GM12878 (cell line): Measurements from ENCODE around the gene SNN. TPM values are rescaled to one million over a fixed set of nuclear protein-coding genes. Genes with fewer than 3 reads are reported as not detected.

Experiments
- ATAC-seq: fragments of 200-7000 bp; cut with Tn5 transposase; 3 replicates; pipeline ENCODE4 v1.9.1; 2020; ENCODE audit warnings: mild to moderate bottlenecking, moderate library complexity
- BruUV-seq: library from RNA; stranded (reverse); fragments of 400-500 nt; replicated peaks from 2 replicates; lab custom pipeline; 2021; lab: Mats Ljungman, UMichigan
- CTCF ChIA-PET: fragments of 300-600 bp; sonication (Branson Sonifier 250); formaldehyde crosslinking; extraction: SDS; loops from one replicate; lab custom pipeline; 2021; ENCODE audit warnings: inconsistent platforms; lab: Yijun Ruan, JAX
- POLR2A ChIA-PET: fragments of 350-600 bp; formaldehyde crosslinking; extraction: SDS; loops from one replicate; lab custom pipeline; 2021; ENCODE audit warnings: inconsistent platforms; lab: Charles Lee
- RAD21 ChIA-PET: fragments of 300-600 bp; sonication (Branson Sonifier 250); formaldehyde crosslinking; loops from one replicate; lab custom pipeline; 2023; ENCODE audit warnings: antibody characterized with exemption; ENCODE audit not compliant: unreplicated experiment; lab: Charles Lee
- SMC1A ChIA-PET: fragments of 300-600 bp; sonication (Branson Sonifier 250); formaldehyde crosslinking; loops from one replicate; lab custom pipeline; 2023; ENCODE audit not compliant: unreplicated experiment, uncharacterized antibody; lab: Charles Lee
- DNase-seq: peaks from one replicate; pipeline ENCODE4 v3.0.0-alpha.2; 2011; ENCODE audit warnings: low read depth, low spot score
- FAIRE-seq: peaks from 3 replicates; lab custom pipeline; 2011; peaks lifted over from hg19 to GRCh38; lab: Jason Lieb, UNC
- H2AFZ ChIP-seq: 2 replicates; pipeline ENCODE4 v1.6.0; 2011; ENCODE audit warnings: low read depth, low read length, control low read depth; ENCODE audit not compliant: control insufficient read depth
- H3K27ac ChIP-seq: 2 replicates; pipeline ENCODE4 v1.5.1; 2011; ENCODE audit warnings: control low read depth; ENCODE audit not compliant: control insufficient read depth, insufficient read depth
- H3K27me3 ChIP-seq, 2 experiments: replicated peaks in 1 of 2; 2 replicates each; pipeline versions ENCODE4 v1.6.0 to v1.6.1; 2011; ENCODE audit warnings: low read length in 1 of 2; ENCODE audit not compliant: control insufficient read depth in 2 of 2, insufficient read depth in 2 of 2
- H3K36me3 ChIP-seq, 2 experiments: 2 replicates each; pipeline ENCODE4 v1.5.1; 2011; ENCODE audit warnings: low read length in 1 of 2; ENCODE audit not compliant: control insufficient read depth in 2 of 2, insufficient read depth in 2 of 2
- H3K4me1 ChIP-seq: 2 replicates; pipeline ENCODE4 v1.6.1; 2011; ENCODE audit warnings: mild to moderate bottlenecking, low read length, moderate library complexity, mixed read lengths; ENCODE audit not compliant: control insufficient read depth, insufficient read depth
- H3K4me2 ChIP-seq: 2 replicates; pipeline ENCODE4 v1.6.0; 2011; ENCODE audit warnings: control low read depth; ENCODE audit not compliant: control insufficient read depth, insufficient read depth
- H3K4me3 ChIP-seq: fragments of 200-600 bp; sonication (generic); 2 replicates; pipeline ENCODE4 v1.5.1; 2016
- H3K79me2 ChIP-seq: 2 replicates; pipeline ENCODE4 v1.6.0; 2011; ENCODE audit warnings: low read length; ENCODE audit not compliant: control insufficient read depth, insufficient read depth
- H3K9ac ChIP-seq: 2 replicates; pipeline ENCODE4 v1.8.0; 2011; ENCODE audit warnings: low read length, control low read depth, mixed read lengths; ENCODE audit not compliant: control insufficient read depth, insufficient read depth
- H3K9me3 ChIP-seq: replicated peaks from 3 replicates; pipeline ENCODE4 v1.5.1; 2011; ENCODE audit warnings: mild to moderate bottlenecking, low read length; ENCODE audit not compliant: control insufficient read depth, insufficient read depth
- H4K20me1 ChIP-seq: 2 replicates; pipeline ENCODE4 v1.6.0; 2011; ENCODE audit not compliant: control insufficient read depth, insufficient read depth
- BACH1 ChIP-seq: fragments of 450-650 bp; IDR thresholded peaks from 2 replicates; pipeline ENCODE4 v1.6.1; 2017; ENCODE audit warnings: mild to moderate bottlenecking, borderline replicate concordance
- BHLHE40 ChIP-seq, 2 experiments: fragments of 450-650 bp in 1 of 2; IDR thresholded peaks; 2 replicates each; pipeline ENCODE4 v1.6.1; 2011 to 2017; ENCODE audit warnings: low read depth in 2 of 2, borderline replicate concordance in 1 of 2, improper control_type of control experiment in 1 of 2, low read length in 1 of 2, mild to moderate bottlenecking in 1 of 2
- CTCF ChIP-seq, 3 experiments: IDR thresholded peaks in 2 of 3; conservative IDR thresholded peaks in 1 of 3; 2 replicates each; pipeline ENCODE4 v1.5.1; 2011; ENCODE audit warnings: low read depth in 3 of 3, low read length in 3 of 3, mild to moderate bottlenecking in 3 of 3, control low read depth in 2 of 3, moderate library complexity in 2 of 3, inconsistent platforms in 1 of 3, mixed read lengths in 1 of 3; ENCODE audit not compliant: control insufficient read depth in 2 of 3, insufficient read depth in 1 of 3; ENCODE audit errors: extremely low read depth in 1 of 3
- E2F8 ChIP-seq: fragments of 450-650 bp; IDR thresholded peaks from 2 replicates; pipeline ENCODE4 v1.6.1; 2018; ENCODE audit warnings: mild to moderate bottlenecking, low read depth, moderate library complexity; ENCODE audit not compliant: partially characterized antibody
- EGR1 ChIP-seq, 2 experiments: IDR thresholded peaks; 1 replicate in 1 of 2; 2 replicates in 1 of 2; pipeline ENCODE4 v1.6.1; 2011 to 2012; ENCODE audit warnings: low read depth in 2 of 2, low read length in 2 of 2, borderline replicate concordance in 1 of 2, mild to moderate bottlenecking in 1 of 2, moderate library complexity in 1 of 2
- EZH2 ChIP-seq: IDR thresholded peaks from 2 replicates; pipeline ENCODE4 v1.6.1; 2012; ENCODE audit warnings: low read depth, mild to moderate bottlenecking, control low read depth, inconsistent platforms, low read length, borderline replicate concordance; ENCODE audit not compliant: control insufficient read depth
- IKZF1 ChIP-seq: fragments of 450-650 bp; conservative IDR thresholded peaks from 2 replicates; pipeline ENCODE4 v1.6.1; 2017; ENCODE audit warnings: antibody characterized with exemption, mild to moderate bottlenecking
- IRF5 ChIP-seq: fragments of 450-650 bp; IDR thresholded peaks from 2 replicates; pipeline ENCODE4 v1.6.1; 2017; ENCODE audit warnings: borderline replicate concordance
- JUND ChIP-seq: IDR thresholded peaks from 2 replicates; pipeline ENCODE4 v1.6.1; 2012; ENCODE audit warnings: low read depth, mild to moderate bottlenecking, low read length, improper control_type of control experiment, moderate library complexity
- PAX5 ChIP-seq: IDR thresholded peaks from 2 replicates; pipeline ENCODE4 v1.6.1; 2011; ENCODE audit warnings: low read depth, low read length, borderline replicate concordance
- PML ChIP-seq: IDR thresholded peaks from 2 replicates; pipeline ENCODE4 v1.6.1; 2012; ENCODE audit warnings: low read length, inconsistent platforms
- RAD51 ChIP-seq: fragments of 450-650 bp; IDR thresholded peaks from 2 replicates; pipeline ENCODE4 v1.6.1; 2016; ENCODE audit warnings: moderate library complexity, mild to moderate bottlenecking, inconsistent platforms
- SREBF2 ChIP-seq: IDR thresholded peaks from 2 replicates; pipeline ENCODE4 v1.6.1; 2012; ENCODE audit warnings: mild to moderate bottlenecking, low read length
- TBL1XR1 ChIP-seq: IDR thresholded peaks from 2 replicates; pipeline ENCODE4 v1.6.1; 2012; ENCODE audit warnings: low read depth, low read length, improper control_type of control experiment
- YY1 ChIP-seq: IDR thresholded peaks from 2 replicates; pipeline ENCODE4 v1.6.1; 2011; ENCODE audit warnings: low read depth, mild to moderate bottlenecking, low read length
- ZNF274 ChIP-seq: IDR thresholded peaks from one replicate; pipeline ENCODE4 v1.8.0; 2011; ENCODE audit not compliant: insufficient read length, insufficient read depth
- WGBS: methylation state at CpG from one replicate; pipeline ENCODE4 v1.1.6; 2016; ENCODE audit warnings: low lambda C conversion rate; ENCODE audit not compliant: insufficient replicate concordance, insufficient coverage; ENCODE audit errors: missing lambda C conversion rate; 5-methylcytosine and 5-hydroxymethylcytosine counted together
- in situ Hi-C: fragments of 300-500 bp; cut with MboI; formaldehyde crosslinking; loops from 9 replicates; pipeline ENCODE4 v1.14.3; 2018; ENCODE audit warnings: mixed read lengths
- intact Hi-C: fragments of 100-400 bp; cut with micrococcal nuclease; formaldehyde crosslinking; loops from one replicate; pipeline ENCODE4 v1.14.2; 2022; ENCODE audit not compliant: unreplicated experiment
- polyA plus RNA-seq, 11 experiments: library from polyadenylated mRNA; depleted of rRNA in 4 of 11; unstranded in 6 of 11; stranded (reverse) in 5 of 11; fragments of >200 nt; fragmentation: Nextera tagmentation in 4 of 11; fragmentation: Illumina TruSeq in 1 of 11; extraction: Ambion mirVana in 4 of 11; extraction: Trizol in 1 of 11; gene quantifications; 1 replicate in 1 of 11; 2 replicates in 10 of 11; pipeline versions ENCODE4 v1.2.1 to v1.2.3, GENCODE V29; 2011 to 2016; ENCODE audit warnings: inconsistent platforms in 2 of 11, missing spikeins in 2 of 11, low read depth in 1 of 11
- total RNA-seq, 4 experiments: library from RNA; depleted of rRNA in 3 of 4; stranded (reverse); fragments of >200 nt in 3 of 4; fragmentation: Illumina TruSeq in 1 of 4; extraction: Trizol in 1 of 4; gene quantifications; 2 replicates each; pipeline versions ENCODE4 v1.2.1 to v1.2.3, GENCODE V29; 2013 to 2021

Gene SNN
- total and polyA plus RNA-seq, 10 of the 15 experiments (the other 5 are each of a cell fraction or from before 2014, with no cell fraction given) = 2.2 to 43.4 (median 27.8) TPM

GRCh38 chr16:11668623-11669379 lies 546 bp downstream of the SNN start:
- Histone ChIP-seq H3K4me3 (peak overlapping the region; percentile 59), H3K27me3 (no peaks in the 10 kb centered on the region), H3K4me1 (peaks cover 50% of the 10 kb centered on the region), H3K79me2 (peaks cover 48% of the 10 kb centered on the region), H3K27ac (peak overlapping the region; percentile 88), H2AFZ (no peak overlapping the region), H4K20me1 (peaks cover 4% of the 10 kb centered on the region; the same call in 1 of the 2 replicates), H3K36me3 (peaks cover 0 to 1% of the 10 kb centered on the region in 2 experiments; a peak in 1 of 4 replicates), H3K4me2 (peak overlapping the region; percentile 93), H3K9me3 (no peaks in the 10 kb centered on the region), H3K9ac (peak overlapping the region; percentile 57)
- ChIA-PET RAD21 (interaction anchor here (0.6 to 3.1 kb wide), 18 partner anchors 9 to 245 kb away, joined by 3 to 34 read pairs (median 5); partner anchors contain the start of genes LITAF, TXNDC11 and ZC3H7A), CTCF (interaction anchor here (0.7 to 1.8 kb wide), 12 partner anchors 11 to 262 kb away, joined by 3 to 12 read pairs (median 4); no protein-coding TSS in a partner anchor), SMC1A (interaction anchor here (1.0 to 4.8 kb wide), 10 partner anchors 10 to 114 kb away, joined by 3 to 43 read pairs (median 5); no protein-coding TSS in a partner anchor), POLR2A (interaction anchor here (0.6 to 7.1 kb wide), 14 partner anchors 12 to 722 kb away, joined by 3 to 75 read pairs (median 4); partner anchors contain the start of genes LITAF, TXNDC11 and ZC3H7A)
- intact Hi-C loops (loop anchor here (2.0 kb wide), 1 partner anchor 70 kb away; no protein-coding TSS in a partner anchor), in situ Hi-C loops (loop anchor here (25.0 kb wide), 1 partner anchor 706 kb away; no protein-coding TSS in a partner anchor)
- no peak for FAIRE-seq
- DNase-seq = no peak
- BruUV-seq = no TSS peak
- ATAC-seq = peak; percentile 4; the same call in 2 of the 3 replicates
- 0% methylated on average over 9 of the region's 97 CpGs for WGBS
- TF ChIP-seq JUND (no peak), EZH2 (no peak), IRF5 (no peak), PAX5 (no peak), E2F8 (no peak), RAD51 (no peak), EGR1 (IDR thresholded peaks at IDR 0.05; ENCODE audit: borderline replicate concordance in 1 of 2, low read depth in 2 of 2, low read length in 2 of 2) (peak in 1 of 2 experiments; percentile 74; a peak in 2 of 3 replicates), YY1 (no peak), IKZF1 (no peak), BACH1 (peak; percentile 50; the same call in 1 of the 2 replicates), ZNF274 (no peak), SREBF2 (no peak), TBL1XR1 (no peak), CTCF (IDR thresholded peaks at IDR 0.05 in 2 of 3, conservative IDR thresholded peaks at IDR 0.05 in 1 of 3; ENCODE audit: control insufficient read depth in 2 of 3, extremely low read depth in 1 of 3, insufficient read depth in 1 of 3, low read depth in 3 of 3, low read length in 3 of 3) (no peak), PML (no peak), BHLHE40 (IDR thresholded peaks at IDR 0.05; ENCODE audit: borderline replicate concordance in 1 of 2, low read depth in 2 of 2, low read length in 1 of 2) (peak in 1 of 2 experiments; percentile 15; a peak in 1 of 4 replicates)
